Mucosa of stomach (tissue), 1 donor: ENCODE data around the gene FHIT.

Experiments used
- H3K27me3 ChIP-seq: one replicate; pipeline ENCODE4 v1.7.0; 2013; ENCODE audit warnings: mild to moderate bottlenecking, low read length; ENCODE audit not compliant: control insufficient read depth, insufficient read depth
- H3K36me3 ChIP-seq: one replicate; pipeline ENCODE4 v1.7.0; 2013; ENCODE audit warnings: low read length; ENCODE audit not compliant: control insufficient read depth, insufficient read depth
- H3K4me1 ChIP-seq: one replicate; pipeline ENCODE4 v1.7.0; 2013; ENCODE audit warnings: mild to moderate bottlenecking, low read length; ENCODE audit not compliant: control insufficient read depth, insufficient read depth
- H3K4me3 ChIP-seq: one replicate; pipeline ENCODE4 v1.7.0; 2013; ENCODE audit warnings: low read length
- H3K9ac ChIP-seq: one replicate; pipeline ENCODE4 v1.7.0; 2013; ENCODE audit warnings: mild to moderate bottlenecking, low read length, moderate library complexity
- H3K9me3 ChIP-seq: one replicate; pipeline ENCODE4 v1.7.0; 2013; ENCODE audit warnings: mild to moderate bottlenecking, low read length, moderate library complexity; ENCODE audit not compliant: control insufficient read depth
- donor health status: Pancreatic carcinoma.

The FHIT gene

DNA sequence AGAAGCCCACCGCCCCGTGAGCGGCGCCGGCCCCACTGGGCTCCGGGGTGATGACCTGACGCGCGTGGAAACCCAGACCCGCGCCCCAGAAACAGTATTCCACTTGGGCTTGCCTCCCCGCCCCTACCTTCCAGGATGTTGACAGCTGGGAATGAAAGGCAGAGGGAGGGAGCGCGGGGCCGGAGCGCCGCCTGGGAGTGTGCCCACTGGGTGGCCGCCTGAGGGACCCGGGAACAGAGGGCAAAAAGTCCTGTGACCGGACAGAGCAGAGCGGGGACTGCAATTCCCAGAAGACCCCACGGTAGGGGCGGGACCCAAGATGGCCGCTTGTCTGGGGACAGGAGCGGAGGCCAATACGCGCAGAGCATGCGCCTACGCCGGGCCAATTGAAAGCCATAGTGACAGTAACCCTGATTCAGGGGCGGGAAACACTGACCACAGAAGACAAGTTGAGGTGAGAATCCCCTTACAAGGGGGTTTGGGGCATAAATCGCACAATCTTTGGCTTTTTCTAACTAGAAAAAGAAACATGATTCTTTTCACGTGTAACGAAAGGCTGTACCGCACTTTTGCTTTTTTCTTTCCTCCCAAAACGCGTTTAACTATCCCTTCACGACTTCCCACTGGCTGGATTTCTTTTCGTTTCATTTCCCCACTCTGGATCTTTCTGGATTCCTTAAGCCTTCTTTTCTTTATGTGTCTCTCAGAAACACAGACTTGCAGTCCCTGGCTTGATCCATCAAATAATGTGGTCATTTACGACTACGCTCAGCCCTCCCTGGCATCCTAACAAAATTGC lies at the start of gene FHIT:
Gene FHIT (minus strand): TSS at position 279 of the 799 bp plus-strand sequence.
- H3K36me3 ChIP-seq: no peaks in the 10 kb centered on the region
- H3K9me3 ChIP-seq: no peaks in the 10 kb centered on the region
- peak within 1 kb of the TSS; percentile 86 for H3K4me3 ChIP-seq
- H3K27me3 ChIP-seq: no peaks in the 10 kb centered on the region
- peak within 1 kb of the TSS; percentile 75 for H3K9ac ChIP-seq
- peaks cover 10% of the 10 kb centered on the region for H3K4me1 ChIP-seq

- H3K4me3 ChIP-seq: no peak overlapping the region
- no peaks in the 10 kb centered on the region for H3K36me3 ChIP-seq
- no peaks in the 10 kb centered on the region for H3K27me3 ChIP-seq
- H3K9me3 ChIP-seq: no peaks in the 10 kb centered on the region
- H3K4me1 ChIP-seq: no peaks in the 10 kb centered on the region
- no peak overlapping the region for H3K9ac ChIP-seq
These were observed 49.5 kb upstream of the FHIT start for GRCh38 chr3:61300786-61301185.

DNA sequence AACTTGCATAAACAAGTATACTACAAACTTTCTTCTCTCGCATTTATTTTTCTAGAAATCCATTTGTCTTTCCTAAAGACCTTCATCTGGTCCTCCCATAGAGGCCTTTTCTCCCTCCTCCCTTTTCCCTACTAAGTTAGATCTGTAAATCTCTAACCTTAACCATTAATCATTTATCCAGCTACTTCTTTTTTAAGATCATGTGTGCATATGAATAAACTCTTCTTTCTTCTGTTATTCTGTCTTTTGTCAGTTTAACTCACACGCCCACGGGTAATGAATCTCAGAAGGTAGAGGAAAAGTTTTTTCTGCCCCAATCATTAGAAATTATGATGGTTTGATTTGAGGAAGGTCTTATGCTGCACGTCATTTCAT lies 48.7 kb upstream of the FHIT start:
- no peaks in the 10 kb centered on the region for H3K9me3 ChIP-seq
- no peak overlapping the region for H3K9ac ChIP-seq
- H3K4me1 ChIP-seq: no peaks in the 10 kb centered on the region
- H3K4me3 ChIP-seq: no peak overlapping the region
- no peaks in the 10 kb centered on the region for H3K36me3 ChIP-seq
- no peaks in the 10 kb centered on the region for H3K27me3 ChIP-seq

DNA sequence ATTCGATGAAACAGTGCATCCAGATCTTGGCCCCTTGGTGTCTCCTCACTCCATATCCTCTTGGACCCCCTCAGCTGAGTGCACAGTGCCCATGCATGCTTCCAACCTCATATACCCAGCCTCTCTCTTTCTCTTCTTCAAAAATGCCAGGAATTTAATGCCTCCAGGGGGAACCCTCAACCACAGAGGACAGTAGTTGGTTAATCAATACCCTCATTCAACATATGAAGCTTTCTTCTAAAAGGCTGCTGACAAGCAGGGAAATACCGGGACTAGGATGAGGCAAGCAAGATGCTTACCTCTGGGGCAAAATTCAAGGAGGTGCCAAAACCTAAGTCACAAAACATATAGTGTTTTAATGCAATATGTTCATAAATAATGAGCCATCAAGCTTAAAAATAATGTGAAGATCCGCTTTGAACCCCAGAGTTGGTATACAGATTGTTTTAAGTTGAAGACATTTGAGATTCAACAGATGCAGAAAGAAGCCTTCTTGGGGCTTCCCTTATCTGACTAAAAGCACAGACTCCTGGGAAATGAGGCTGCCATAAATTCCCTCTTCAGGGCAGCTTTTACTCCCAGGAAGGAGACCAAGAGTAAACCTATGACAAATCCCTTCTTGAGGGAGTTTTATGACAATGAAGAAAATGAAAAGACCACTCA lies 48.2 kb upstream of the FHIT start:
- H3K4me3 ChIP-seq: no peak overlapping the region
- no peaks in the 10 kb centered on the region for H3K36me3 ChIP-seq
- H3K4me1 ChIP-seq: no peaks in the 10 kb centered on the region
- no peak overlapping the region for H3K9ac ChIP-seq
- H3K9me3 ChIP-seq: no peaks in the 10 kb centered on the region
- H3K27me3 ChIP-seq: no peaks in the 10 kb centered on the region

- H3K27me3 ChIP-seq: no peaks in the 10 kb centered on the region
- no peaks in the 10 kb centered on the region for H3K36me3 ChIP-seq
- H3K9me3 ChIP-seq: no peaks in the 10 kb centered on the region
- H3K9ac ChIP-seq: no peak overlapping the region
- H3K4me3 ChIP-seq: no peak overlapping the region
- H3K4me1 ChIP-seq: no peaks in the 10 kb centered on the region
These were observed 46.6 kb upstream of the FHIT start for GRCh38 chr3:61297821-61298220.

DNA sequence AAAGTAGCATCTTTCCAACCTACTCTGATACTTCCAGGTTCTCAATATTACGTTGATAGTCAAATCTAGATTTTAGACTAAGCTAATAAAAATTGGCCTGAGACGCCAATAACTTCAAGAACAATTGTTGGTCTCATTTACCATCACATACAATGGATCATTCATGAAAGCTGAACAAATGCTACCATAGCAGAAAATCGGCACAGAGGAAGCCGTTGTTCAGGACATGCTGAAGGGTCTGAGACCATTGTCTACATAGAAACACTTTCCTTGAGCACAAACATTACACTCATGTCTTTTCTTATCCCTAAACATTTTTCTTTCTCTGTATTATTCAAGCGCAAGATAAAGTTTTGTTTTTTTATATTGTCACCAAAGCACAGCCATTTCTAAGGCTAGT lies 37.2 kb upstream of the FHIT start:
- Histone ChIP-seq H3K36me3 (no peaks in the 10 kb centered on the region), H3K9me3 (no peaks in the 10 kb centered on the region), H3K9ac (no peak overlapping the region), H3K4me1 (no peaks in the 10 kb centered on the region), H3K4me3 (no peak overlapping the region), H3K27me3 (no peaks in the 10 kb centered on the region)

- Histone ChIP-seq H3K9ac (no peak overlapping the region), H3K9me3 (no peaks in the 10 kb centered on the region), H3K4me3 (no peak overlapping the region), H3K36me3 (no peaks in the 10 kb centered on the region), H3K4me1 (no peaks in the 10 kb centered on the region), H3K27me3 (no peaks in the 10 kb centered on the region)
These were observed 32.6 kb upstream of the FHIT start for GRCh38 chr3:61283876-61284275.

GRCh38 chr3:61278713-61279112 lies 27.5 kb upstream of the FHIT start:
- H3K9ac ChIP-seq: no peak overlapping the region
- no peaks in the 10 kb centered on the region for H3K27me3 ChIP-seq
- no peaks in the 10 kb centered on the region for H3K9me3 ChIP-seq
- no peaks in the 10 kb centered on the region for H3K4me1 ChIP-seq
- H3K36me3 ChIP-seq: no peaks in the 10 kb centered on the region
- H3K4me3 ChIP-seq: no peak overlapping the region

GRCh38 chr3:61277411-61277810 lies 26.2 kb upstream of the FHIT start:
- no peaks in the 10 kb centered on the region for H3K27me3 ChIP-seq
- H3K9me3 ChIP-seq: no peaks in the 10 kb centered on the region
- H3K4me1 ChIP-seq: no peaks in the 10 kb centered on the region
- no peaks in the 10 kb centered on the region for H3K36me3 ChIP-seq
- H3K4me3 ChIP-seq: no peak overlapping the region
- H3K9ac ChIP-seq: no peak overlapping the region

DNA sequence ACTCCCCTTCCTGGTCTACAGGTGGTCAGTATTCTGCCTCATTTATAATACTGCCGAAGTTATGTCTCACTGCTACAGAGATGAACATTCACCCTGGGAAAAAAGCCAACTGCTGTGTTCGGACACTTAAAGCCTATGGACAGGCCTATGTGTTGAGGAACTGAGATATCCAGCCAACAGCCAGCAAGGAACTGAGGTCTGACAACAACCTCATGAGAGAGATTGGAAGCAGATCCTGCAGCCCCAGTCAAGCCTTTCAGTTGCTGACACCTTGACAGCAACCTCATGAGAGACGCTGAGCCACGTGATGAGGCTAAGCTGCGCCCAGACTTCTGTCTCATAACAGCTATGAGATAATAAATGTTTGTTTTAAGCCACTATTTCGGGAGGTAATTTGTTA lies 18.2 kb upstream of the FHIT start:
- H3K27me3 ChIP-seq: no peaks in the 10 kb centered on the region
- H3K9ac ChIP-seq: no peak overlapping the region
- no peaks in the 10 kb centered on the region for H3K4me1 ChIP-seq
- no peaks in the 10 kb centered on the region for H3K36me3 ChIP-seq
- no peak overlapping the region for H3K4me3 ChIP-seq
- no peaks in the 10 kb centered on the region for H3K9me3 ChIP-seq

DNA sequence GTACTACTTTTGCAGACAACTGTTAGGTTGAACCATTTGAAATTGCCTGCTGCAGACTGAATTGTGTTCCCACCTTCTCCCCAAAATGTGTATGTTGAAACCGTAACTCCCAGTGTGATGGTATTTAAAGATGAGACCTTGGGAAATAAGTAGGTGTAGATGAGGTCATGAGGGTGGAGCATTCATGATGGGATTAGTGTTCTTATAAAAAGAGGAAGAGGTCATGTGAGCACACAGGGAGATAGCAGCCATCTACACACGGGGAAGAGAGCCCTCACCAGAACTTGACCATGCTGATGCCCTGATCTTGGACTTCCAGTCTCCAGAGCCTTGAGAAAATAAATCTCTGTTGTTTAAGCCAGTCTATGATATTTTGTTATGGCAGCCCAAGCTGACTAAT lies 17.4 kb upstream of the FHIT start:
- no peak overlapping the region for H3K9ac ChIP-seq
- no peaks in the 10 kb centered on the region for H3K27me3 ChIP-seq
- H3K36me3 ChIP-seq: no peaks in the 10 kb centered on the region
- H3K9me3 ChIP-seq: no peaks in the 10 kb centered on the region
- H3K4me3 ChIP-seq: no peak overlapping the region
- H3K4me1 ChIP-seq: peaks cover 3% of the 10 kb centered on the region

DNA sequence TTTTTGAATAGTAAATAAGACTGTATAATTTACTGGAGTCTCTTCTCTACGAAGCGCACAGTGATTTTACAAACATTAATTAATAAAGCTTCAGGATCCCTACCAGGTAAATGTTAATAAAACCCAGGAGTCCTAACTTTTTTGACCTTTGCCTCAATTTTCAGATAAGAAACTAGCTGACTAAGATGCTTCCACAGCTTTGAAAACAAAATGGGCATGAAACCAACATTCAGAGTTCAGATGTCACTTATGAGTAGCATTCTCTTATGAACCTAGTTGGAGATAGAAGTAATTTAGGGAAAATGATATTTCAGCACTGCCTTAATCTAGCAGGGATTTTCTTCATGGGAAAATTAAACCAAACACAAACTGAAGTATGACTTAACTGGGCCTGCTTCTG lies 13.0 kb upstream of the FHIT start:
- Histone ChIP-seq H3K4me3 (no peak overlapping the region), H3K27me3 (no peaks in the 10 kb centered on the region), H3K4me1 (peaks cover 3% of the 10 kb centered on the region), H3K9me3 (no peaks in the 10 kb centered on the region), H3K36me3 (no peaks in the 10 kb centered on the region), H3K9ac (no peak overlapping the region)
